DMS53 treated with DMSO at 0.1 percent for 48 hours (cell line): ENCODE results near the gene PNMA6E.
"Not testable (repeated sequence)": the region's sequence is repeated elsewhere in the genome, so short reads cannot be mapped to it uniquely, and the experiment has no call there.

Experiments used
- DNase-seq: peaks from one replicate; lab custom pipeline; 2025; ENCODE audit not compliant: unreplicated experiment; lab: John Stamatoyannopoulos, UW

PNMA6E gene

DNA sequence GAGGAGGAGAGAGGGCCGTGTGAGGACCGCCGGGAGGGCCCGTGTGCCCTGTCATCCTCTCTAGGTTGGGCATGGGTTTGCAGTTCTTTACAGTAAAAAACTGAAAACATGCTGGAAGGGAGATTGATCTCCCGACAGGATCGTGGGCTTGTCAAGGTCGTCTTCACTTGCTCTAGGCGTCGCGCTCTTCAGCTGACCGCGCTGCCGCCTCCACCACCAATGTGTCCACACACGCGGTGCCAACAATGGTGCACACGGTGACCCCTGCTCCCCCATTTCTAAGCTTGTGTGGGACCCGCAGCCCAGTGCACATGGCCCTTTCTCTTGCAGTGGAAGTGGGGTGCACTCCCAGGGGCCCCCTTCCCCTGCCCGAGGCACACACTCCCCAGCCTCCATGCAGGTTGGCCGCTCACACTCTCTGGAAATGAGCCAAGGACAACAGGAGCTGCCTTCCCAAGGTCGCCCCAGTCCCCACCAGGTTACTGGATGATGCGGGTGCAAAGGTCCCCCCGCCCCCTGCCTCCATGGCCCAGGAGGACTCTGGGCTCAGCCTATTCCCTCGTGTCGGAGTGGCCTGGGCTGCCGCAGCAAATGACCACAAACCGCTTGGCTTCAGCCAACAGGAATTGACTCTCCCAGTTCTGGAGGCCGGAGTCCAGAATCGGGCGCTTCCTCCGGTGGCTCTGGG lies 8.4 kb upstream of the PNMA6E start:
- no peak for DNase-seq

DNA sequence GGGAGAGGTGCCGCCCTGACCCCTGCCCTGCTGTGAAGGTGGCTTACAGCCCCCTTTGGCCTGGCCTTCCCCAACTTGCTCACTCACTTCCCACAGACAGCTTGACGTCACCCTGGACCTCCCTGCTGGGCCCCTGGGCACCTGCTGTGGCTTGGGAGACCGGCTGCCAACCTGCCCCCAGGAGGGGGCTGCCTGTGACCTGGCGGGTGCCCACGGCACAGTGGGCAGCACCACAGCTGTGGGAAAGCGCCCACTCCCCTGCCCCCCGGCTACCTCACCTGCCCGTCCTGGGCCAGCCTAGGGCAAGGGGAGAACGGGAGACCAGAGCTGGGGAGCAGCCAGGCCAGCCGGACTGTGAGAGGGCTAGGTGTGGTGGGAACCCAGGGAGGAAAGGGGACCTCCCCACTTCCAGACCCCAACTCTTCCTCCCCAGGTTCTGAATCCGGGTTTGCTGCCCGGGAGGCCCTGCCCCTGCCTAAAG lies 7.8 kb upstream of the PNMA6E start:
- DNase-seq, result no peak

- no peak for DNase-seq
These were observed 7.1 kb upstream of the PNMA6E start for GRCh38 chrX:153408221-153408721.

GRCh38 chrX:153407736-153408135 lies 6.6 kb upstream of the PNMA6E start:
- DNase-seq, result no peak

DNA sequence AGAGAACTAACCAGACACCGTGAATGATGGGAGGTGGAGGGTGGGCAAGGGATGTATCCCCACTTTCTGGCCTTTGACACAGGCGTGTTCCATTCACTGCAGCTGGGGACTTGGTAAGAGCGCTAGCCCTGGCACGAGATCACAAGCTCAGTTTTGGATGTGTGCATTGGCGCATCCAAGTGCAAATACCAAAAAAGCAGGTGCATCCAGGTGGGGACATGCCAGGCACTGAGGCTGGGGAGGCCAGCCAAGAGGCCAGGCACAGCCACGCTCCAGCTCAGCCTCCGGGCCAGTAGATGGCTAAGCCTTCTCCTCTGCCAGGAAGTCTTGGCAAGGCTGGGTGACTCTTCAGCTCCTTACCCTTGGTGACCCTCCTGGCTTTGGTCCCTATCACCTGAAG lies 5.8 kb upstream of the PNMA6E start:
- DNase-seq, result no peak

GRCh38 chrX:153406011-153406410 lies 4.9 kb upstream of the PNMA6E start:
- no peak for DNase-seq

- DNase-seq, result no peak
These were observed 4.3 kb upstream of the PNMA6E start for GRCh38 chrX:153405426-153405825.

DNA sequence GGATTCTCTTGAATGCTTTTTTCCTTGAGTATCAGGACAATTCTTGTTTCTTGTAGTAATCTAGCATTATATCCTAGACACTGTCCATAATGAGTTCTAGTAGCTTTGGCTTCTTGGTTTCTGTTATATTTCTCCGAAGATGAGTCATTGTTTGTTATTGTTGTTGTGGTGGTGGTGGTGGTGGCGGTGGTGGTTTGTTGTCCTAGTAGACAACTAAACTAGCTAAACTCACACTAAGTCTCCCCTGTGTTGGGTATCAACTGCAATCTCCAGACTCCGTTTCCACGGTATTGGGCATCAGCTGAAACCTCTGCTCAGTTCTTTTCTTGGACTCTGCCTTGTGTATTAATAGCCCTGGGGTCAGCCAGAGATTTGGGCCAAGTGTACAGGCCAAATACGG lies 3.2 kb upstream of the PNMA6E start:
- not testable (repeated sequence) for DNase-seq

DNA sequence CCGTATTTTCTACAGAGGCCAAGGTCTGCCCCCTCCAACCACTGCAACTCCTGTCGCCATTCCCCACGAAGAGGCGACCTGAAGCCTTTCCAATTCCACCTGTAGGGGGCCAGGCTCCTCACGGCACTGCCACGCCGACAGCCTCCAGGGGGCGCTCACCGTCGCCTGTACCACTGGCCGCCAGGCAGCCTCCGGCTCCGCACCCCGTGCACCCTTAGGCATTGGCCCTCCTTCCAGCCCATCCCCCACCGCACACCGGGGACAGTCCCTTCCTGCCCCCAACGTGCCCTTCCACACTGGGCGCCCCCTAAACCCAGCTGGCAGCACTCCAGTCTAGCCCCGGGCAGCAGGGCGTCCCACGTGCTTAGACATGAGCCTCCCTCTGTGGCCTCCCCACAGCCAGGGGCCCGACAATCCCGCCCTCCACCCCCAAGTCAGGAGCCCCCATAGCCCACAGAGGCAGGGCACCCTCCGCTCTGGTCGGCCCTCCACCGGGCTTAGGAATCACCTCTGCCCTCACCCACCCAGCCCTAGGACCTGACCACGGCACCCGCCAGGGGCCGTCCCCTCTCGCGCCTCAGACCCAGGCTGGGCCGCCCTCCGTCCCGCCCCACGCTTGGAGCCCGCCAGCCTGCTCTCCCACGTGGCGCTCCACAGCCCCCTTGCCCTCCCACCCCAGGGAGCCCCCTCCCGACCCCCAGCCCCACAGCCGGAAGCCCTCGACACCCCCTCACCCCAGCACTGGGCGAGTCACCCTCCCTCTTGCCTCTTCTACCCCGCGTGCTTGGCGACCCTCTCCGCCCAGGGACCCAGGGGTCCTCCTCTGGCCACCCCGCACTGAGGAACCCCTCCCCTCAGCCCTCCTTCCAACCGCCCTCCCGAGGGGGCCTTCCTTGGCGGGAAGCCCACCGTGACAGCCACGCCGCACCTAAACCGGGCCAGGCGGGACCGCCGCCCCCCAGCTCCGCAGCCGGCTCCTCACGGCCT lies 711 bp downstream of the PNMA6E start:
- DNase-seq, result no peak

DNA sequence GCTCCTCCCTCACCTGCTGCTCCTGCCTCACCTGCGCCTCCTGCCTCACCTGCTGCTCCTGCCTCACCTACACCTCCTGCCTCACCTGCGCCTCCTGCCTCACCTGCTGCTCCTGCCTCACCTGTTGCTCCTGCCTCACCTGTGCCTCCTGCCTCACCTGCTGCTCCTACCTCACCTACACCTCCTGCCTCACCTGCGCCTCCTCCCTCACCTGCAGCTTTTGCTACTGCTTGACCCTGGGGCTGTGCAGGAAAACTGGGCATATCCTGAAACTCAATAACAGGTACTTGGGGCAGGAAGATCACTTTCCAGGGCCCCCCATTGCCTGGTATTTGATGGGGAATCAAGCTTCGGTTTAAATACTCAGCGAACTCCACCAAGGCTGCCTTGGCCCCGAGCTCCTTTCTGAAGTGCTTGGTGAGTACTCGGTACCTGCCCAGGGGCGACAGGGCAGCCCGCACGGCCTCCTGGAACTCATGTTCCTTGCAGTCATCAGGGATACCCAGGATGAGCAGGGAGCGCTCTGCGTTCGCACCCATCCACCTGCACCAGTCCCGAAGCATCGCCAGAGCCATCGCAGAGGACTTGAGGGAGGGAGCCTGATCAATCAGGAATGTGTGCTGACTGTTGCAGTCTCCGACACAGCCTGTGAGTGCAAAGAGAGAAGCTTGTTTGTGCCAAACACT lies 2.7 kb downstream of the PNMA6E start:
- DNase-seq, result no peak

- no peak for DNase-seq
These were observed 3.7 kb downstream of the PNMA6E start for GRCh38 chrX:153397256-153397960.

- no peak for DNase-seq
These were observed 4.6 kb downstream of the PNMA6E start for GRCh38 chrX:153396320-153397195.

- no peak for DNase-seq
These were observed 5.4 kb downstream of the PNMA6E start for GRCh38 chrX:153395613-153396319.

GRCh38 chrX:153394612-153395011 lies 6.5 kb downstream of the PNMA6E start:
- DNase-seq, result no peak

DNA sequence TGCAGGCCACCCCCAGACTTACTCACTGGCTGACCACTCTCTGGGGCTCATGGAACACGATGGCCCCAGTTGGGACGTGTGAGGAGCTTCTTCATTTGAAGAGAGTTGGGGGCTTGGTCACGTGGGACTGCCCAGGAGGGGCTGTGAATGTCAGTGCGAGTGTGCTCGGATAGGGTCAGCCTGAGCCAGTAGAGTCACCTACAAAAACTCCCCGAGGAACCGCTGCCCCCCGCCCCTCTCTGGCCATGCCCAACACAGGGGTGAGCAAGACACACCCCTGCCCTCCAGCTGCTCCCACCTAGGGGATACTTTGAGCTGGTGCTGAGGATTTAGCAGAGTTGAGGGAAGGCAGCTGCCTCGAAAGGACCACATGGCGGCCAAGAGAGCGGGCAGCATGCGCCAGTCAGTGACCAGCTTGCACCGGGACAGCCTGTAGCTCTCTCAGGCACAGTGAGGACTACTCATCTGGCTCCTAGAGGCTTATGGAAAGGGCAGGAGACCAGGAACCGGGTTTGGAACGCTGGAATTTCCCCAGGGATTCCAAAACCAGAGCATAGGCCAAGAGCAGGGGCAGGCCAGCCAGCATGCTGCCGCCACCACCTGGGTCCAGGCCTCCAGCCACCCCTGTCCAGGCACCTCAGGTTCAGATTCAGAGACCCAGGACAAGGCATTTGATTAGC lies 8.4 kb downstream of the PNMA6E start:
- no peak for DNase-seq

DNA sequence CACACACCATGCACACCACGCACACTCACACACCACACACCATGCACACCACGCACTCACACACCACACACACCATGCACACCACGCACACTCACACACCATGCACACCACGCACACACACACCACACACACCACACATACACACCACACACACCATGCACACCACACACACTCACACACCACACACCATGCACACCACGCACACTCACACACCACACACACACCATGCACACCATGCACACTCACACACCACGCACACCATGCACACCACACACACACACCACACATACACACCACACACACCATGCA lies 11.7 kb downstream of the PNMA6E start:
- not testable (repeated sequence) for DNase-seq

GRCh38 chrX:153388722-153389459 lies 12.3 kb downstream of the PNMA6E start:
- no peak for DNase-seq
